Measurements from ENCODE around the gene HPRT1. TPM values are rescaled to one million over a fixed set of nuclear protein-coding genes. Genes with fewer than 3 reads are reported as not detected.

HPRT1 gene
- total RNA-seq, 1 donor from 2014 or later = 19.4 TPM

GRCh38 chrX:134476284-134476683 is 16.3 kb downstream of the HPRT1 start:
- no peak for TF ChIP-seq CTCF (IDR thresholded peaks at IDR 0.05; ENCODE audit: borderline replicate concordance)

DNA sequence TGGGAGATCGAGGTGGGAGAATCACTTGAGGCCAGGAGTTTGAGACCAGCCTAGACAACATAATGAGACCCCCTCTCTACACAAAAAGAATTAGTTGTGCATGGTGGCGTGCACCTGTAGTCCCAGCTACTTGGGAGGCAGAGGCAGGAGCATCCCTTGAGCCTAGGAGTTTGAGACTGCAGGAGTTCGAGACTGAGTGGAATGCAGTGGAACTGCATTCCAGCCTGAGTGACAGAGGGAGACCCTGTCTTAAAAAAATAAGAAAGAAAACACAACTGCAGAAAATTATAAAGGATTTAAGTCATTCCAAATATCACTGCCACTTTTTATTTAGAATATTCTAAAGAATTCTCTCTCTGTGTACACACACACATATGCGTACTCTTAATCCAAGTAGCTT is 18.4 kb downstream of the HPRT1 start:
- Histone ChIP-seq H3K4me1 (no peaks in the 10 kb centered on the region), H3K36me3 (peaks cover 11% of the 10 kb centered on the region), H3K27me3 (ENCODE audit: low read depth) (no peaks in the 10 kb centered on the region), H3K27ac (replicated peaks) (no peak overlapping the region), H3K9me3 (replicated peaks) (no peaks in the 10 kb centered on the region), H3K4me3 (no peak overlapping the region)
- no peak for TF ChIP-seq CTCF (IDR thresholded peaks at IDR 0.05; ENCODE audit: borderline replicate concordance)
- intact Hi-C loops (cut with micrococcal nuclease) = no loop called here
- no peak for DNase-seq

More at GRCh38 chrX:134476284-134476683, 16.3 kb downstream of the HPRT1 start:
- intact Hi-C loops (cut with micrococcal nuclease) = no loop called here
- Histone ChIP-seq H3K9me3 (replicated peaks) (no peaks in the 10 kb centered on the region), H3K27me3 (ENCODE audit: low read depth) (no peaks in the 10 kb centered on the region), H3K4me3 (no peak overlapping the region), H3K4me1 (no peaks in the 10 kb centered on the region), H3K36me3 (peaks cover 11% of the 10 kb centered on the region), H3K27ac (replicated peaks) (no peak overlapping the region)
- no peak for DNase-seq

DNA sequence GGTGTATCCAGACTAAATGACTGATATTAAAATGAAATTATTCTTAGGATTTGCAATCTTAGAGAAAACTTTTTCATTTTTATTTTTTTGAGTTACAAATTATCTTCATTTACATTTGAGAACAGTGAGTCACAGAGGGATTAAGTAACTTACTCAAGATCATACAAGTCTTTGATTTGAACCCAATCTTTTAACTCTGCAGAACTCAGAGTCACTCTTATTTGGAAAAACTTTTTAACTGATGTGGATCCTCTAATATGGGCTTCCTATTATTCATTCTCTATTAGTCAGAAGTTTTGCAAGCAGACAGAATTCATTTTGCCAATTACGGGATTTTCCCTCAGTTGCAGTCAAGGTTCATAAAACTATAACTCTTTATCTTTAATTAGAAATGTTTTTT is 20.1 kb downstream of the HPRT1 start:
- no peak for DNase-seq
- H3K4me1 ChIP-seq = no peaks in the 10 kb centered on the region
- peaks cover 6% of the 10 kb centered on the region for H3K36me3 ChIP-seq
- no peak overlapping the region for H3K4me3 ChIP-seq
- H3K9me3 ChIP-seq (replicated peaks) = no peaks in the 10 kb centered on the region
- no peak overlapping the region for H3K27ac ChIP-seq (replicated peaks)
- no peak for TF ChIP-seq CTCF (IDR thresholded peaks at IDR 0.05; ENCODE audit: borderline replicate concordance)
- intact Hi-C loops (cut with micrococcal nuclease) = no loop called here
- H3K27me3 ChIP-seq (ENCODE audit: low read depth) = no peaks in the 10 kb centered on the region

GRCh38 chrX:134481339-134481738 is 21.4 kb downstream of the HPRT1 start:
- DNase-seq = no peak
- no peaks in the 10 kb centered on the region for H3K4me1 ChIP-seq
- H3K27ac ChIP-seq (replicated peaks) = no peak overlapping the region
- no peak overlapping the region for H3K4me3 ChIP-seq
- H3K27me3 ChIP-seq (ENCODE audit: low read depth) = no peaks in the 10 kb centered on the region
- no peaks in the 10 kb centered on the region for H3K9me3 ChIP-seq (replicated peaks)
- TF ChIP-seq CTCF (IDR thresholded peaks at IDR 0.05; ENCODE audit: borderline replicate concordance) = no peak
- intact Hi-C loops (cut with micrococcal nuclease) = no loop called here
- H3K36me3 ChIP-seq = no peaks in the 10 kb centered on the region

DNA sequence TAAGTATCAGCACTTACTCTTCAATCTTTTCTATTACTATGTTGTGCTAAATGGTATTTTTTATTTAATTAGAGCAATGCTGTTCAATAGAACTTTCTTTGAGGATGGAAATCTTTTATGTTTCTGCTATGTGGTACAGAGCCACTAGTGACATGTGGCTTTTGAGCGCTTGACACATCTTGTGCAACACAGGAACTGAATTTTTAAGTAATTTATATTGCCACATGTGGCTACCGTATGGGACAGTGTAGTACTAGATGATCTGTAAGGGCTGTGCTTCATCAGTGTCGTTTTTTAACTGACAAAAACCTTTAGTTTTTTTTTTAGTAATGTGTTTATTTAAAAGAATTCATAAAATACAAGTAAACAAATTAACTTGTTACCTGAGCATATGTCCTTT is 22.4 kb downstream of the HPRT1 start:
- no peak overlapping the region for H3K27ac ChIP-seq (replicated peaks)
- DNase-seq = no peak
- H3K9me3 ChIP-seq (replicated peaks) = no peaks in the 10 kb centered on the region
- no peaks in the 10 kb centered on the region for H3K36me3 ChIP-seq
- no peaks in the 10 kb centered on the region for H3K4me1 ChIP-seq
- intact Hi-C loops (cut with micrococcal nuclease) = no loop called here
- no peak overlapping the region for H3K4me3 ChIP-seq
- no peak for TF ChIP-seq CTCF (IDR thresholded peaks at IDR 0.05; ENCODE audit: borderline replicate concordance)
- no peaks in the 10 kb centered on the region for H3K27me3 ChIP-seq (ENCODE audit: low read depth)

GRCh38 chrX:134484039-134484438 is 24.1 kb downstream of the HPRT1 start:
- H3K9me3 ChIP-seq (replicated peaks) = no peaks in the 10 kb centered on the region

More at GRCh38 chrX:134484039-134484438, 24.1 kb downstream of the HPRT1 start:
- Histone ChIP-seq H3K36me3 (no peaks in the 10 kb centered on the region), H3K4me1 (no peaks in the 10 kb centered on the region), H3K27me3 (ENCODE audit: low read depth) (no peaks in the 10 kb centered on the region), H3K27ac (replicated peaks) (no peak overlapping the region), H3K4me3 (no peak overlapping the region)
- DNase-seq = no peak
- TF ChIP-seq CTCF (IDR thresholded peaks at IDR 0.05; ENCODE audit: borderline replicate concordance) = peak; percentile 68
- intact Hi-C loops (cut with micrococcal nuclease) = no loop called here

All from left ventricle myocardium inferior (tissue), 1 donor.